B cell (primary cell): ENCODE results near the gene RASGRF2. TPM values are rescaled to one million over a fixed set of nuclear protein-coding genes. Genes with fewer than 3 reads are reported as not detected.
"Not testable (repeated sequence)": the region's sequence is repeated elsewhere in the genome, so short reads cannot be mapped to it uniquely, and the experiment has no call there.

Source experiments
- ATAC-seq: fragments of 200-7000 bp; cut with Tn5 transposase; one replicate; pipeline ENCODE4 v1.10.0; 2021; ENCODE audit warnings: low read depth, mild to moderate bottlenecking, moderate number of reproducible peaks, moderate library complexity
- CTCF ChIA-PET: fragments of 350-600 bp; sonication (Branson Sonifier 250); formaldehyde crosslinking; loops from one replicate; lab custom pipeline; 2021; ENCODE audit warnings: antibody characterized with exemption, inconsistent platforms; lab: Charles Lee
- POLR2A ChIA-PET: fragments of 350-600 bp; sonication (Branson Sonifier 250); formaldehyde crosslinking; loops from one replicate; lab custom pipeline; 2021; ENCODE audit warnings: antibody characterized with exemption; lab: Charles Lee
- DNase-seq: peaks from one replicate; pipeline ENCODE4 v3.0.0; 2013
- H2AFZ ChIP-seq: 2 replicates; pipeline ENCODE4 v1.6.1; 2012; ENCODE audit warnings: mild to moderate bottlenecking, low read depth, low read length; ENCODE audit not compliant: insufficient read depth, poor library complexity, severe bottlenecking
- H3K27ac ChIP-seq, 2 donors: 1 replicate in 1 of 2; 2 replicates in 1 of 2; pipeline ENCODE4 v1.5.1; 2012 to 2013; ENCODE audit warnings: low read length in 2 of 2, mild to moderate bottlenecking in 2 of 2, moderate library complexity in 1 of 2
- H3K27me3 ChIP-seq, 4 experiments: fragments of 200-600 bp in 1 of 4; sonication (generic) in 1 of 4; replicated peaks in 1 of 4; 1 replicate in 2 of 4; 2 replicates in 2 of 4; pipeline versions ENCODE4 v1.6.1 to v1.7.0; 2013 to 2016; ENCODE audit warnings: low read length in 3 of 4, mild to moderate bottlenecking in 2 of 4, mixed read lengths in 1 of 4, moderate library complexity in 1 of 4; ENCODE audit not compliant: insufficient read depth in 4 of 4, control insufficient read depth in 3 of 4; ENCODE audit errors: control extremely low read depth in 1 of 4
- H3K36me3 ChIP-seq, 2 experiments: replicated peaks in 1 of 2; 1 replicate in 1 of 2; 2 replicates in 1 of 2; pipeline versions ENCODE4 v1.6.1 to v1.7.1; 2013; ENCODE audit warnings: low read length in 1 of 2; ENCODE audit not compliant: insufficient read depth in 2 of 2, control insufficient read depth in 1 of 2; ENCODE audit errors: control extremely low read depth in 1 of 2, extremely low read depth in 1 of 2
- H3K4me1 ChIP-seq, 2 donors: fragments of 200-600 bp in 1 of 2; sonication (generic) in 1 of 2; 1 replicate in 1 of 2; 2 replicates in 1 of 2; pipeline versions ENCODE4 v1.5.1 to v1.6.1; 2013 to 2017; ENCODE audit warnings: low read length in 2 of 2; ENCODE audit not compliant: control insufficient read depth in 2 of 2, insufficient read depth in 2 of 2
- H3K4me2 ChIP-seq: replicated peaks from 2 replicates; pipeline ENCODE3; 2012; ENCODE audit warnings: mild to moderate bottlenecking, low read depth, low read length; ENCODE audit not compliant: poor library complexity, severe bottlenecking
- H3K4me3 ChIP-seq, 5 experiments: fragments of 200-600 bp in 1 of 5; sonication (generic) in 1 of 5; 1 replicate in 3 of 5; 2 replicates in 2 of 5; pipeline versions ENCODE4 v1.5.1 to v1.7.0; 2011 to 2016; ENCODE audit warnings: low read length in 4 of 5, mild to moderate bottlenecking in 4 of 5, low read depth in 2 of 5, control low read depth in 1 of 5, moderate library complexity in 1 of 5; ENCODE audit not compliant: insufficient read depth in 1 of 5; ENCODE audit errors: control extremely low read depth in 1 of 5, extremely low read depth in 1 of 5
- H3K79me2 ChIP-seq: fragments of 200-600 bp; sonication (generic); one replicate; pipeline ENCODE4 v1.6.0; 2016; ENCODE audit warnings: low read length; ENCODE audit not compliant: control insufficient read depth, insufficient read depth
- H3K9ac ChIP-seq: fragments of 200-600 bp; sonication (generic); 2 replicates; pipeline ENCODE4 v1.6.1; 2017; ENCODE audit warnings: mild to moderate bottlenecking, low read length, moderate library complexity
- H3K9me3 ChIP-seq, 3 donors: one replicate each; pipeline versions ENCODE4 v1.6.1 to v1.7.1; 2013; ENCODE audit warnings: low read length in 2 of 3; ENCODE audit not compliant: control insufficient read depth in 2 of 3, insufficient read depth in 1 of 3; ENCODE audit errors: control extremely low read depth in 1 of 3
- H4K20me1 ChIP-seq: 2 replicates; pipeline ENCODE4 v1.6.0; 2012; ENCODE audit warnings: mild to moderate bottlenecking, low read length; ENCODE audit not compliant: insufficient read depth, control insufficient read depth, poor library complexity, severe bottlenecking
- H3K27ac Mint-ChIP-seq: one replicate; pipeline ENCODE4 v1.8.0; 2021; ENCODE audit warnings: mixed read lengths
- H3K27me3 Mint-ChIP-seq: one replicate; pipeline ENCODE4 v1.8.0; 2021; ENCODE audit warnings: mixed read lengths
- H3K4me1 Mint-ChIP-seq: one replicate; pipeline ENCODE4 v1.8.0; 2021; ENCODE audit warnings: mixed read lengths
- H3K4me3 Mint-ChIP-seq: one replicate; pipeline ENCODE4 v1.8.0; 2021; ENCODE audit warnings: mixed read lengths
- H3K9me3 Mint-ChIP-seq: one replicate; pipeline ENCODE4 v1.8.0; 2022; ENCODE audit warnings: mixed read lengths; ENCODE audit not compliant: insufficient read depth
- EZH2 ChIP-seq: IDR thresholded peaks from 2 replicates; pipeline ENCODE4 v1.6.1; 2012; ENCODE audit warnings: borderline replicate concordance, low read depth, mild to moderate bottlenecking, moderate library complexity, low read length; ENCODE audit not compliant: insufficient read depth, poor library complexity, severe bottlenecking
- WGBS: methylation state at CpG from one replicate; pipeline ENCODE4 v1.1.5; 2013; ENCODE audit warnings: missing lambda C conversion rate; ENCODE audit not compliant: insufficient coverage; 5-methylcytosine and 5-hydroxymethylcytosine counted together
- intact Hi-C: fragments of 100-400 bp; cut with micrococcal nuclease; formaldehyde crosslinking; loops from one replicate; pipeline ENCODE4 v1.10.0; 2022
- polyA plus RNA-seq: library from polyadenylated mRNA; depleted of rRNA; stranded (reverse); fragments of >200 nt; gene quantifications from 2 replicates; pipeline ENCODE4 v1.2.3, GENCODE V29; 2012
- total RNA-seq, 2 donors: library from RNA; stranded (reverse); fragments of 120-200 nt in 1 of 2; gene quantifications; 1 replicate in 1 of 2; 2 replicates in 1 of 2; pipeline versions ENCODE4 v1.2.3 to v1.2.4, GENCODE V29; 2013 to 2022
- TF ChIP-seq, protein P1 (sequence below): fragments of 200-600 bp; IDR thresholded peaks from one replicate; pipeline ENCODE4 v1.8.0; 2022; ENCODE audit warnings: antibody characterized with exemption, mild to moderate bottlenecking

The RASGRF2 gene
- total and polyA plus RNA-seq, 2 donors (not counting 1 experiment from before 2014, with no cell fraction given), result 0.04 to 0.37 TPM

- H3K4me3 Mint-ChIP-seq, result no peak overlapping the region
- TF ChIP-seq, protein P1, sequence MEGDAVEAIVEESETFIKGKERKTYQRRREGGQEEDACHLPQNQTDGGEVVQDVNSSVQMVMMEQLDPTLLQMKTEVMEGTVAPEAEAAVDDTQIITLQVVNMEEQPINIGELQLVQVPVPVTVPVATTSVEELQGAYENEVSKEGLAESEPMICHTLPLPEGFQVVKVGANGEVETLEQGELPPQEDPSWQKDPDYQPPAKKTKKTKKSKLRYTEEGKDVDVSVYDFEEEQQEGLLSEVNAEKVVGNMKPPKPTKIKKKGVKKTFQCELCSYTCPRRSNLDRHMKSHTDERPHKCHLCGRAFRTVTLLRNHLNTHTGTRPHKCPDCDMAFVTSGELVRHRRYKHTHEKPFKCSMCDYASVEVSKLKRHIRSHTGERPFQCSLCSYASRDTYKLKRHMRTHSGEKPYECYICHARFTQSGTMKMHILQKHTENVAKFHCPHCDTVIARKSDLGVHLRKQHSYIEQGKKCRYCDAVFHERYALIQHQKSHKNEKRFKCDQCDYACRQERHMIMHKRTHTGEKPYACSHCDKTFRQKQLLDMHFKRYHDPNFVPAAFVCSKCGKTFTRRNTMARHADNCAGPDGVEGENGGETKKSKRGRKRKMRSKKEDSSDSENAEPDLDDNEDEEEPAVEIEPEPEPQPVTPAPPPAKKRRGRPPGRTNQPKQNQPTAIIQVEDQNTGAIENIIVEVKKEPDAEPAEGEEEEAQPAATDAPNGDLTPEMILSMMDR, result no peak
- TF ChIP-seq EZH2, result no peak
- CTCF ChIA-PET, result no interaction called here
Observed at GRCh38 chr5:81027481-81028058, 67.4 kb downstream of the RASGRF2 start.

DNA sequence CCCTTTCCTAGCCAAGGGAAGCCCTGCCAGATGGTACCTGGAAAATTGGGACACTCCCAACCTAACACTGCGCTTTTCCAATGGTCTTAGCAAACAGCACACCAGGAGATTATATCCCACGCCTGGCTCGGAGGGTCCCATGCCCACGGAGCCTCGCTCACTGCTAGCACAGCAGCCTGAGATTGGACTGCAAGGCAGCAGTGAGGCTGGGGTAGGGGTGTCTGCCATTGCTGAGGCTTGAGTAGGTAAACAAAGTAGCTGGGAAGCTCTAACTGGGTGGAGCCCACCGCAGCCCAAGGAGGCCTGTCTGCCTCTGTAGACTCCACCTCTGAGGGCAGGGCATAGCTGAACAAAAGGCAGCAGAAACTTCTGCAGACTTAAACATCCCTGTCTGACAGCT lies 68.7 kb downstream of the RASGRF2 start:
- H3K27me3 ChIP-seq, H3K27ac Mint-ChIP-seq, H3K9me3 Mint-ChIP-seq, H2AFZ ChIP-seq, H3K9ac ChIP-seq, intact Hi-C loops, H3K36me3 ChIP-seq, H3K4me2 ChIP-seq, H3K4me1 ChIP-seq, POLR2A ChIA-PET, DNase-seq, H3K9me3 ChIP-seq, H3K4me1 Mint-ChIP-seq, CTCF ChIA-PET, ATAC-seq, H3K4me3 ChIP-seq, H3K79me2 ChIP-seq, H3K4me3 Mint-ChIP-seq, H3K27ac ChIP-seq, H4K20me1 ChIP-seq: not testable (repeated sequence)
- H3K27me3 Mint-ChIP-seq, result peaks cover 40% of the 10 kb centered on the region
- 97% methylated on average over 6 of the region's 6 CpGs for WGBS

More at GRCh38 chr5:81027481-81028058, 67.4 kb downstream of the RASGRF2 start:
- H3K9me3 Mint-ChIP-seq, result peaks cover 2% of the 10 kb centered on the region
- no peaks in the 10 kb centered on the region for H3K79me2 ChIP-seq
- H3K9ac ChIP-seq, result no peak overlapping the region
- H3K27me3 Mint-ChIP-seq, result peaks cover 42% of the 10 kb centered on the region
- H2AFZ ChIP-seq, result no peak overlapping the region
- POLR2A ChIA-PET, result no interaction called here
- no peak overlapping the region for H3K27ac Mint-ChIP-seq
- peaks cover 0 to 9% (median 0%) of the 10 kb centered on the region in 3 donors for H3K9me3 ChIP-seq
- no peak for ATAC-seq
- no peaks in the 10 kb centered on the region for H4K20me1 ChIP-seq
- no peaks in the 10 kb centered on the region for H3K4me1 Mint-ChIP-seq
- H3K36me3 ChIP-seq, result no peaks in the 10 kb centered on the region
- H3K4me3 ChIP-seq, result no peak overlapping the region
- H3K27me3 ChIP-seq, result no peaks in the 10 kb centered on the region
- DNase-seq, result no peak
- no peak overlapping the region for H3K4me2 ChIP-seq
- no peak overlapping the region for H3K27ac ChIP-seq
- H3K4me1 ChIP-seq, result no peaks in the 10 kb centered on the region
- 100% methylated on average over 3 of the region's 5 CpGs for WGBS
- intact Hi-C loops, result no loop called here

DNA sequence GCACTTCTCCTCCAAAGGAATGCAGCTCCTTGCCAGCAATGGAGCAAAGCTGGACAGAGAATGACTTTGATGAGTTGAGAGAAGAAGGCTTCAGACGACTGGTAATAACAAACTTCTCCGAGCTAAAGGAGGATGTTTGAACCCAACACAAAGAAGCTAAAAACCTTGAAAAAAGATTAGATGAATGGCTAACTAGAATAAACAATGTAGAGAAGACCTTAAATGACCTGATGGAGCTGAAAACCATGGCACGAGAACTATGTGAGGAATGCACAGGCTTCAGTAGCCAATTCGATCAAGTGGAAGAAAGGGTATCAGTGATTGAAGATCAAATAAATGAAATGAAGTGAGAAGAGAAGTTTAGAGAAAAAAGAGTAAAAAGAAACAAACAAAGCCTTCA lies 69.6 kb downstream of the RASGRF2 start:
- H3K27me3 ChIP-seq, H3K4me1 ChIP-seq, H3K27ac ChIP-seq, H3K4me3 Mint-ChIP-seq, H3K4me2 ChIP-seq, H3K27ac Mint-ChIP-seq, H3K4me1 Mint-ChIP-seq, H3K36me3 ChIP-seq, CTCF ChIA-PET, POLR2A ChIA-PET, H3K9me3 Mint-ChIP-seq, intact Hi-C loops, H3K4me3 ChIP-seq, H3K79me2 ChIP-seq, H2AFZ ChIP-seq, ATAC-seq, DNase-seq, H4K20me1 ChIP-seq, H3K9ac ChIP-seq, H3K9me3 ChIP-seq: not testable (repeated sequence)
- WGBS, result no CpG with 5 or more reads among the region's 4 CpGs
- H3K27me3 Mint-ChIP-seq, result peaks cover 40% of the 10 kb centered on the region
